ENCODE results near the gene EXD2. TPM values are rescaled to one million over a fixed set of nuclear protein-coding genes. Genes with fewer than 3 reads are reported as not detected.

EXD2 gene
- total RNA-seq, 1 donor from 2014 or later = 25.2 TPM

DNA sequence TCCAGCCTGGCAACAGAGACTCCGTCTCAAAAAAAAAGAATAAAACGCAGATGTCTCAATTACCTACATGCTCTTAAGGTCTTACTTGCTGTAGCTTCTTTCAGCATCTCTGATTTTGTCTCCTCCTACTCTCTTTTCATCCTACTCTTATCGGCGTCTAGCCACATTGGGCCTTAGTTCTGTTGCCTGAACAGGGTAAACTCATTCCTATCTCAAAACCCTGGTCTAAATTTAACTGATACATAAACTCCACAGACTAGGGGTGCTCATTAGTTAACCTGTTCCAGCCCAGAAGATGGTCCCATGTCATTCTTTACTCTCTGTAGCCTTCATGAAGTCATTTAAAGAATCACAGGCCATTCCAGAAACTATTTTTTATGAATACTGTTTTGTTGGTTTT lies 33.6 kb downstream of the EXD2 start:
- no peaks in the 10 kb centered on the region for H3K4me1 ChIP-seq
- peaks cover 11% of the 10 kb centered on the region for H3K36me3 ChIP-seq
- H3K4me3 ChIP-seq = no peak overlapping the region
- TF ChIP-seq, protein P1, sequence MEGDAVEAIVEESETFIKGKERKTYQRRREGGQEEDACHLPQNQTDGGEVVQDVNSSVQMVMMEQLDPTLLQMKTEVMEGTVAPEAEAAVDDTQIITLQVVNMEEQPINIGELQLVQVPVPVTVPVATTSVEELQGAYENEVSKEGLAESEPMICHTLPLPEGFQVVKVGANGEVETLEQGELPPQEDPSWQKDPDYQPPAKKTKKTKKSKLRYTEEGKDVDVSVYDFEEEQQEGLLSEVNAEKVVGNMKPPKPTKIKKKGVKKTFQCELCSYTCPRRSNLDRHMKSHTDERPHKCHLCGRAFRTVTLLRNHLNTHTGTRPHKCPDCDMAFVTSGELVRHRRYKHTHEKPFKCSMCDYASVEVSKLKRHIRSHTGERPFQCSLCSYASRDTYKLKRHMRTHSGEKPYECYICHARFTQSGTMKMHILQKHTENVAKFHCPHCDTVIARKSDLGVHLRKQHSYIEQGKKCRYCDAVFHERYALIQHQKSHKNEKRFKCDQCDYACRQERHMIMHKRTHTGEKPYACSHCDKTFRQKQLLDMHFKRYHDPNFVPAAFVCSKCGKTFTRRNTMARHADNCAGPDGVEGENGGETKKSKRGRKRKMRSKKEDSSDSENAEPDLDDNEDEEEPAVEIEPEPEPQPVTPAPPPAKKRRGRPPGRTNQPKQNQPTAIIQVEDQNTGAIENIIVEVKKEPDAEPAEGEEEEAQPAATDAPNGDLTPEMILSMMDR (IDR thresholded peaks at IDR 0.05) = no peak
- no peak for DNase-seq
- intact Hi-C loops (cut with DNase I) = no loop called here
- H3K9me3 ChIP-seq = no peaks in the 10 kb centered on the region
- H3K27me3 ChIP-seq = no peaks in the 10 kb centered on the region
- H3K27ac ChIP-seq = no peak overlapping the region
- no peak for ATAC-seq

DNA sequence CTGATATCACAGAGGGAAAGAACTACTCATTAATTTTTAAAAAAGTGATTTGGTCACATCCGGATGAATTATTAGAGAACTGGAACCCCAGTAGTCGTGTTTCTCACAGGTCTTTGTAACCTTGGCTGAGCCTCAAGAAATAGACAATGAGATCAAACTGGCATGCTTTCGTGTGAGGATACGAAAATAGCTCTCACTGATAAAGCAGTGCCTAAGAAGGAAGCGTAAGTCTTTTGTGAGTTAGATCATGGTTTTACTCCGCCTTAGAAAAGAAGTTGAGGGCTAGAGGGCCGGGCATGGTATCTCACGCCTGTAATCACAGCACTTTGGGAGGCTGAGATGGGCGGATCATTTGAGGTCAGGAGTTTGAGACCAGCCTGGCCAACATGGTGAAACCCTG lies 34.9 kb downstream of the EXD2 start:
- DNase-seq = no peak

DNA sequence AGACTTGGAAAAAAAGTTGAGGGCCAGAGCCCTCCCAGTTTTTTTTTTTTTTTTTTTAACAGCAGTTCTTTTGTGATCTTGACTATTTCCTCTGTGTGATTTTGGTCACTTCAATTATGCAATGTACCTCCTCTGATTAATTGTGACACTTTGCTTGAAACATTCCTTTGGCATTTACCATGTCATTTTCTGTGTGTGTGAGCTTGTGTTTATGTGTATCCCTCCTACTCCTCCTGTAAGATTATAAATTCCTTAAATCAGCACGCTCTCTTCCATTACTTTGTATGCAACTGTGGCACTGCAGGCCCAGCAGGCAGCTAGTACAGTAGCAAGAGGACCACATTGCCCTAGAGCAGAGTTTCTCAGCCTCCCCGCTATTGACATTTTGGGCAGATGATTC lies 35.4 kb downstream of the EXD2 start:
- DNase-seq = no peak
- intact Hi-C loops (cut with DNase I) = no loop called here
- H3K27ac ChIP-seq = no peak overlapping the region
- no peaks in the 10 kb centered on the region for H3K9me3 ChIP-seq
- ATAC-seq = no peak
- H3K27me3 ChIP-seq = no peaks in the 10 kb centered on the region
- H3K4me1 ChIP-seq = no peaks in the 10 kb centered on the region
- H3K4me3 ChIP-seq = no peak overlapping the region
- TF ChIP-seq, protein P1 (IDR thresholded peaks at IDR 0.05) = no peak
- H3K36me3 ChIP-seq = peaks cover 27% of the 10 kb centered on the region

More for the DNA sequence above, 34.9 kb downstream of the EXD2 start:
- Histone ChIP-seq H3K36me3 (peaks cover 21% of the 10 kb centered on the region), H3K4me1 (no peaks in the 10 kb centered on the region), H3K27ac (no peak overlapping the region), H3K27me3 (no peaks in the 10 kb centered on the region), H3K9me3 (no peaks in the 10 kb centered on the region), H3K4me3 (no peak overlapping the region)
- TF ChIP-seq, protein P1 (IDR thresholded peaks at IDR 0.05) = no peak
- intact Hi-C loops (cut with DNase I) = no loop called here
- ATAC-seq = no peak

DNA sequence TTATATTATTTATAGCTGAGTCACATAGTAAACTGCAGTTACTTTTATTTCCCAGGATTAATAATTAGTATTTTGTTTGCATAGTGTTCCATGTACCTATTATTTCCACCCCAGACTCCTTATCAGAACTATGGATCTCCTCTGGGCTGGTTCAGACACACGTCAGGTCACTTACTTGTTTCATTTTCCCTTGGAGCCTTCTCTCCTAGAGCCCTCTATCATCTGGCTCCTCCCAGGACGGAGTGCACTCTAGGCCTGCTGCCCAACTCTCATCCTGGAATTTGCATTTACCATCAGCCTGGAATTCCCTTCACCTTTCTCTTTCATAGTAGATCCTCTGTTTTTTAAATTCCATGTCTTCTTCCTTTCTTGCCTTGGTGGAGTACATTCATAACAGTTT lies 40.2 kb downstream of the EXD2 start:
- Histone ChIP-seq H3K27ac (no peak overlapping the region), H3K9me3 (no peaks in the 10 kb centered on the region), H3K4me1 (no peaks in the 10 kb centered on the region), H3K36me3 (peaks cover 53% of the 10 kb centered on the region), H3K4me3 (no peak overlapping the region), H3K27me3 (no peaks in the 10 kb centered on the region)
- ATAC-seq (no peak), DNase-seq (no peak)
- TF ChIP-seq, protein P1 (IDR thresholded peaks at IDR 0.05) = no peak
- intact Hi-C loops (cut with DNase I) = no loop called here

DNA sequence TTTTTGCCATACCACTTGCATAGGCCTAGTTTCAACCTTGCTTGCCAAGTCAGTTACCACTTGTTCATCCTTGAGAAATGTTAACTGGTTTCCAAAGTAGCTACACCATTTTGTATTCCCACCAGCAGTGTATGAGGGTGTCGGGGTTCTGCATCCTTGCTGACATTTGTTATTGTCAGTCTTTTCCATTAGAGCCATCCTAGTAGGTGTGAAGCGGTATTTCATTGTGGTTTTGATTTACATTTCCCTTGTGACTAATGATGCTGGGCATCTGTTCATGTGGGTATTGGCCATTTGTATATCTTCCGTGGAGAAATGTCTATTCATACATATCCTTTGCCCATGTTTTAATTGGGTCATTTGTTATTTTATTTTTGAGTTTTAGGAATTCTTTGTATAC lies 41.1 kb downstream of the EXD2 start:
- Histone ChIP-seq H3K27ac (no peak overlapping the region), H3K4me3 (no peak overlapping the region), H3K4me1 (no peaks in the 10 kb centered on the region), H3K9me3 (no peaks in the 10 kb centered on the region), H3K36me3 (peaks cover 62% of the 10 kb centered on the region), H3K27me3 (no peaks in the 10 kb centered on the region)
- ATAC-seq (no peak), DNase-seq (no peak)
- TF ChIP-seq, protein P1 (IDR thresholded peaks at IDR 0.05) = no peak
- intact Hi-C loops (cut with DNase I) = no loop called here

DNA sequence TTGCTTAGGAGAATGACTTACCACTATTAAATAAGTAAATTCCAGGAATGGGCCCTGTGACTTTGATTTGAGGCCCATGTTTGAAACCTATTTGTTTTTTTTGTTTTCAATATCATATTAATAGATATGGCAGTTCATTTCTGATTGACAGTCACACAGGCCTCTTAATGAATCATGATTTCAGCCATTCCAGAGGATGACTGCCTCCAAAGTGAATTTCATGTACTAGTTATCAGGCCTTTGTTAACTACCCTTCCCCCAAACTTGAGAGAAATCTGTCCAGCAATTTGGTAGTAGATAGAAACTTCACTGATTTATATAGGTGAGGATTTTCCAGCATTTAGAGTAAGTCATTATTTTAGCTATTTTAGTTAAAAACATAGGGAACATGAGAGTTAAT lies 42.8 kb downstream of the EXD2 start:
- intact Hi-C loops (cut with DNase I) = no loop called here
- ATAC-seq (no peak), DNase-seq (no peak)
- H3K27ac ChIP-seq = no peak overlapping the region
- H3K27me3 ChIP-seq = no peaks in the 10 kb centered on the region
- H3K4me1 ChIP-seq = no peaks in the 10 kb centered on the region
- TF ChIP-seq, protein P1 (IDR thresholded peaks at IDR 0.05) = no peak
- no peaks in the 10 kb centered on the region for H3K9me3 ChIP-seq
- no peak overlapping the region for H3K4me3 ChIP-seq
- H3K36me3 ChIP-seq = peaks cover 75% of the 10 kb centered on the region
